HL-60/S4 treated with phorbol 12-myristate 13-acetate at 8.2 ng/mL for 4 days and 3 days (cell line): ENCODE measurements around the gene NDUFB6.
"Not testable (repeated sequence)": the region's sequence is repeated elsewhere in the genome, so short reads cannot be mapped to it uniquely, and the experiment has no call there.

Source experiments
- in situ Hi-C: fragments of 300-500 bp; cut with MboI; formaldehyde crosslinking; loops from 2 replicates; pipeline ENCODE4 v1.15.0; 2022; ENCODE audit warnings: low sequenced_read_pairs

Gene NDUFB6

GRCh38 chr9:32524892-32525708 lies 47.9 kb downstream of the NDUFB6 start:
- in situ Hi-C loops, result no loop called here

GRCh38 chr9:32524558-32524891 lies 48.4 kb downstream of the NDUFB6 start:
- in situ Hi-C loops, result not testable (repeated sequence)

GRCh38 chr9:32523910-32524309 lies 49.0 kb downstream of the NDUFB6 start:
- in situ Hi-C loops, result no loop called here

GRCh38 chr9:32518276-32518675 lies 54.7 kb downstream of the NDUFB6 start:
- in situ Hi-C loops, result no loop called here

GRCh38 chr9:32516241-32516640 lies 56.7 kb downstream of the NDUFB6 start:
- in situ Hi-C loops, result no loop called here

- in situ Hi-C loops, result no loop called here
These were observed 64.2 kb downstream of the NDUFB6 start for GRCh38 chr9:32508728-32509127.

- in situ Hi-C loops, result no loop called here
These were observed 70.0 kb downstream of the NDUFB6 start for GRCh38 chr9:32503008-32503407.
